HFFc6 (cell line): ENCODE results near the gene CPPED1. TPM values are rescaled to one million over a fixed set of nuclear protein-coding genes. Genes with fewer than 3 reads are reported as not detected.

Experiments
- DNase-seq: peaks from one replicate; pipeline ENCODE4 v3.0.0-alpha.2; 2018
- H3K27ac Mint-ChIP-seq: 2 replicates; pipeline ENCODE4 v1.8.0; 2020; ENCODE audit warnings: mild to moderate bottlenecking, mixed read lengths
- H3K27me3 Mint-ChIP-seq: 2 replicates; pipeline ENCODE4 v1.8.0; 2021; ENCODE audit warnings: mild to moderate bottlenecking, moderate library complexity, mixed read lengths; ENCODE audit not compliant: insufficient read depth
- H3K36me3 Mint-ChIP-seq: 2 replicates; pipeline ENCODE4 v1.8.0; 2021; ENCODE audit warnings: low read depth, mixed read lengths
- H3K4me1 Mint-ChIP-seq: 2 replicates; pipeline ENCODE4 v1.8.0; 2020; ENCODE audit warnings: low read depth, mixed read lengths
- H3K4me3 Mint-ChIP-seq: 2 replicates; pipeline ENCODE4 v1.8.0; 2020; ENCODE audit warnings: mild to moderate bottlenecking, moderate library complexity, mixed read lengths
- H3K9me3 Mint-ChIP-seq: 2 replicates; pipeline ENCODE4 v1.8.0; 2020; ENCODE audit warnings: mild to moderate bottlenecking, mixed read lengths
- CTCF ChIP-seq: fragments of 200-600 bp; sonication (generic); IDR thresholded peaks from 2 replicates; pipeline ENCODE4 v1.5.0; 2021; ENCODE audit warnings: antibody characterized with exemption, mild to moderate bottlenecking
- total RNA-seq, 6 experiments: library from RNA; stranded (reverse); fragmentation: NEBNext Ultra II Directional; extraction: Animal tissue kit (Norgen Biotek cat#: 25700); gene quantifications; 2 replicates in 1 of 6; 3 replicates in 5 of 6; pipeline ENCODE4 v1.2.3, GENCODE V29; 2021

Gene CPPED1
- total RNA-seq, 6 experiments from 2014 or later: 54.6 to 66.7 (median 63.1) TPM

GRCh38 chr16:12752159-12752558, 51.5 kb downstream of the CPPED1 start:
- no peak overlapping the region for H3K27ac Mint-ChIP-seq
- peaks cover 29% of the 10 kb centered on the region for H3K4me1 Mint-ChIP-seq
- H3K36me3 Mint-ChIP-seq: peaks cover 8% of the 10 kb centered on the region; the same call in 1 of the 2 replicates
- H3K9me3 Mint-ChIP-seq: no peaks in the 10 kb centered on the region
- no peak for DNase-seq
- H3K4me3 Mint-ChIP-seq: no peak overlapping the region
- peaks cover 3% of the 10 kb centered on the region for H3K27me3 Mint-ChIP-seq
- TF ChIP-seq CTCF: no peak

GRCh38 chr16:12750554-12750918, 53.2 kb downstream of the CPPED1 start:
- Mint-ChIP-seq H3K4me3 (no peak overlapping the region), H3K36me3 (peaks cover 20% of the 10 kb centered on the region), H3K27me3 (no peaks in the 10 kb centered on the region; the same call in 1 of the 2 replicates), H3K9me3 (peaks cover 5% of the 10 kb centered on the region), H3K27ac (peak overlapping the region; percentile 58), H3K4me1 (peaks cover 27% of the 10 kb centered on the region)
- DNase-seq: no peak
- no peak for TF ChIP-seq CTCF

- no peak for TF ChIP-seq CTCF
- DNase-seq: no peak
- Mint-ChIP-seq H3K27me3 (no peaks in the 10 kb centered on the region), H3K4me3 (no peak overlapping the region), H3K4me1 (peaks cover 18% of the 10 kb centered on the region), H3K36me3 (peaks cover 34% of the 10 kb centered on the region), H3K27ac (no peak overlapping the region), H3K9me3 (peaks cover 19% of the 10 kb centered on the region)
Measured at GRCh38 chr16:12749076-12749475, 54.6 kb downstream of the CPPED1 start.

- DNase-seq: no peak
- Mint-ChIP-seq H3K4me3 (no peak overlapping the region), H3K36me3 (peaks cover 41% of the 10 kb centered on the region), H3K4me1 (peaks cover 18% of the 10 kb centered on the region), H3K27me3 (no peaks in the 10 kb centered on the region), H3K27ac (no peak overlapping the region), H3K9me3 (peaks cover 25% of the 10 kb centered on the region)
- no peak for TF ChIP-seq CTCF
Measured at GRCh38 chr16:12747827-12748226, 55.9 kb downstream of the CPPED1 start.

- Mint-ChIP-seq H3K27me3 (no peaks in the 10 kb centered on the region), H3K4me3 (no peak overlapping the region), H3K36me3 (peaks cover 41% of the 10 kb centered on the region), H3K4me1 (peaks cover 18% of the 10 kb centered on the region), H3K9me3 (peaks cover 25% of the 10 kb centered on the region), H3K27ac (no peak overlapping the region)
- no peak for DNase-seq
- TF ChIP-seq CTCF: no peak
Measured at GRCh38 chr16:12747261-12747660, 56.4 kb downstream of the CPPED1 start.

GRCh38 chr16:12744860-12745259, 58.8 kb downstream of the CPPED1 start:
- no peak for DNase-seq
- Mint-ChIP-seq H3K27ac (no peak overlapping the region), H3K4me3 (no peak overlapping the region), H3K9me3 (peaks cover 25% of the 10 kb centered on the region), H3K36me3 (peaks cover 52% of the 10 kb centered on the region), H3K4me1 (peaks cover 10% of the 10 kb centered on the region), H3K27me3 (peaks cover 1% of the 10 kb centered on the region; the same call in 1 of the 2 replicates)
- no peak for TF ChIP-seq CTCF
